SK-N-SH (cell line): ENCODE data around the gene USP28. TPM values are rescaled to one million over a fixed set of nuclear protein-coding genes. Genes with fewer than 3 reads are reported as not detected.
A peak's percentile ranks its signal among the peaks of the same experiment; 100 is the strongest.

ENCODE experiments used
- CHD2 ChIP-seq: fragments of 150-350 bp; IDR thresholded peaks from 2 replicates; pipeline ENCODE4 v1.6.1; 2018; ENCODE audit warnings: low read length; ENCODE audit not compliant: partially characterized antibody
- EP300 ChIP-seq, 2 experiments: IDR thresholded peaks; 2 replicates each; pipeline versions ENCODE4 v1.4.0 to v1.6.1; 2012; ENCODE audit warnings: borderline replicate concordance in 1 of 2, low read depth in 1 of 2, low read length in 1 of 2
- EZH2phosphoT487 ChIP-seq: fragments of 200-600 bp; sonication (generic); IDR thresholded peaks from 2 replicates; pipeline ENCODE4 v1.6.1; 2017; ENCODE audit warnings: low read depth, mixed run types, mild to moderate bottlenecking, antibody characterized with exemption, moderate library complexity, borderline replicate concordance
- FOXJ3 ChIP-seq: sonication (generic); formaldehyde crosslinking; IDR thresholded peaks from 2 replicates; pipeline ENCODE4 v1.5.1; 2020; ENCODE audit warnings: mild to moderate bottlenecking, missing genetic modification reagents
- GABPA ChIP-seq: IDR thresholded peaks from 2 replicates; pipeline ENCODE4 v1.4.0; 2012; ENCODE audit warnings: low read depth, mild to moderate bottlenecking
- GATA2 ChIP-seq: sonication (generic); formaldehyde crosslinking; IDR thresholded peaks from 2 replicates; pipeline ENCODE4 v1.5.0; 2020; ENCODE audit warnings: mild to moderate bottlenecking, missing genetic modification reagents
- MAX ChIP-seq: IDR thresholded peaks from 2 replicates; pipeline ENCODE4 v1.4.0; 2012; ENCODE audit warnings: low read depth
- MEF2A ChIP-seq: IDR thresholded peaks from 2 replicates; pipeline ENCODE4 v1.4.0; 2012; ENCODE audit warnings: low read depth, borderline replicate concordance
- MXI1 ChIP-seq: IDR thresholded peaks from 2 replicates; pipeline ENCODE4 v1.6.1; 2012; ENCODE audit warnings: mild to moderate bottlenecking, low read depth, low read length, improper control_type of control experiment
- NFIC ChIP-seq: IDR thresholded peaks from 2 replicates; pipeline ENCODE4 v1.4.0; 2012; ENCODE audit warnings: borderline replicate concordance
- RAD21 ChIP-seq: IDR thresholded peaks from 2 replicates; pipeline ENCODE4 v1.6.1; 2012; ENCODE audit warnings: mild to moderate bottlenecking, low read length
- SIN3A ChIP-seq: IDR thresholded peaks from 2 replicates; pipeline ENCODE4 v1.6.1; 2012; ENCODE audit warnings: low read depth, mild to moderate bottlenecking, low read length, moderate library complexity, borderline replicate concordance
- SMC3 ChIP-seq: IDR thresholded peaks from 2 replicates; pipeline ENCODE4 v1.6.1; 2012; ENCODE audit warnings: low read depth, low read length, improper control_type of control experiment
- TAF1 ChIP-seq: IDR thresholded peaks from 2 replicates; pipeline ENCODE4 v1.6.1; 2012; ENCODE audit warnings: low read depth, mild to moderate bottlenecking, low read length, moderate library complexity, borderline replicate concordance
- ZBTB33 ChIP-seq: IDR thresholded peaks from 2 replicates; pipeline ENCODE4 v1.4.0; 2012; ENCODE audit warnings: low read depth, borderline replicate concordance
- polyA plus RNA-seq, 3 experiments: library from polyadenylated mRNA; depleted of rRNA; stranded (reverse); fragments of >200 nt; gene quantifications; 2 replicates each; pipeline ENCODE4 v1.2.3, GENCODE V29; 2012
- TF ChIP-seq, protein P1 (sequence below): fragments of 150-350 bp; IDR thresholded peaks from 2 replicates; pipeline ENCODE4 v1.6.1; 2016; ENCODE audit warnings: mild to moderate bottlenecking, low read depth, low read length
- TF ChIP-seq, protein P2 (sequence below): IDR thresholded peaks from 2 replicates; pipeline ENCODE4 v1.6.1; 2012; ENCODE audit warnings: mild to moderate bottlenecking, low read depth, low read length, moderate library complexity
- TF ChIP-seq, protein P3 (sequence below): IDR thresholded peaks from 2 replicates; pipeline ENCODE4; 2012

USP28 gene
- polyA plus RNA-seq, 1 of the 3 experiments (the other 2 are of a cell fraction), result 20.0 TPM

DNA sequence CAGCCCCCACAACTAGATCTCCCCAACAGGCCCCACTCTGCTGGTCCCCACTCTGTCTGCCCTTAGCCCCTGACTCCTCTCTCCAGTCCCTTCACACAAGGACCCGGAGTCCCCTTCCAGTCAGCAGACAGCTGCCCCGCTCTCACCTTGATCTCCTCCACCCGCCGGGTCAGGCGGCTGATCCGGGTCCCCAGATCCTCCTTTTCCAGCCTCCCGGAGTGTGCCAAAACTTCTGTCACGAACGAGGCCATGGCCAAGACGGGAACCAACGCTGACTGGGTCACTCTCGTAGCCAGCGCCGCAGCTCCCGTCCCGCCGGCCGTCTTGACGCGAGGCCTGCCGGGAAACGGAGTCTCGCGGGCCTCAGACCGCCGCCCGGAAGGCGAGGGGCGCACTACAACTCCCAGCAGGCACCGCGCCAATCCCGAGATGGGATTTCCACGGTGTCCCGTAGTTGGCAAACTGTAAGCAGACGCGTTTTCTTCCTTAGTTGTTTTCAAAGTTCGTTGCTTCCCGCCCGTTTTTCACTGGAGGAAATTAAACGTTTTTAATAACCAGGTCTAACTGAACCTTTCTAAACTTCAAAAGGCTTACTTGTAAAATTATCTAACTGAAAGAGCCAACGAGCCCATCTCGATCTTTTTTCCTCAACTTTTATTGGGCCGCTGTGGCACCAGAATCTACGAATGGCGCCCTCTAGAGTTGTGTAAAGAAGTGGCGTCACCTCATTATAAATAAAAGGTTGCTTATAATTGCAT lies 101.8 kb downstream of the USP28 start, which contains the start of gene ZW10 (continued):
- TF ChIP-seq CHD2 (peak; percentile 98), GATA2 (CRISPR knock-in tag) (no peak), NFIC (peak; percentile 54; the same call in 1 of the 2 replicates), MAX (0 out of 2 replicates have a peak, but pooled peaks have one; percentile 18), GABPA (peak; percentile 39; the same call in 1 of the 2 replicates), MEF2A (no peak), FOXJ3 (peak; percentile 28; the same call in 1 of the 2 replicates), MXI1 (peak; percentile 90), TAF1 (peak; percentile 54; the same call in 1 of the 2 replicates), RAD21 (peak; percentile 45; the same call in 1 of the 2 replicates), SIN3A (peak; percentile 49; the same call in 1 of the 2 replicates), EZH2phosphoT487 (no peak), SMC3 (no peak), ZBTB33 (peak; percentile 96), EP300 (IDR thresholded peaks at IDR 0.05; ENCODE audit: borderline replicate concordance in 1 of 2, low read depth in 1 of 2, low read length in 1 of 2) (peak in 1 of 2 experiments; percentile 13; a peak in 1 of 4 replicates)
- TF ChIP-seq, protein P1, sequence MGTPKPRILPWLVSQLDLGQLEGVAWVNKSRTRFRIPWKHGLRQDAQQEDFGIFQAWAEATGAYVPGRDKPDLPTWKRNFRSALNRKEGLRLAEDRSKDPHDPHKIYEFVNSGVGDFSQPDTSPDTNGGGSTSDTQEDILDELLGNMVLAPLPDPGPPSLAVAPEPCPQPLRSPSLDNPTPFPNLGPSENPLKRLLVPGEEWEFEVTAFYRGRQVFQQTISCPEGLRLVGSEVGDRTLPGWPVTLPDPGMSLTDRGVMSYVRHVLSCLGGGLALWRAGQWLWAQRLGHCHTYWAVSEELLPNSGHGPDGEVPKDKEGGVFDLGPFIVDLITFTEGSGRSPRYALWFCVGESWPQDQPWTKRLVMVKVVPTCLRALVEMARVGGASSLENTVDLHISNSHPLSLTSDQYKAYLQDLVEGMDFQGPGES, result no peak
- TF ChIP-seq, protein P2, sequence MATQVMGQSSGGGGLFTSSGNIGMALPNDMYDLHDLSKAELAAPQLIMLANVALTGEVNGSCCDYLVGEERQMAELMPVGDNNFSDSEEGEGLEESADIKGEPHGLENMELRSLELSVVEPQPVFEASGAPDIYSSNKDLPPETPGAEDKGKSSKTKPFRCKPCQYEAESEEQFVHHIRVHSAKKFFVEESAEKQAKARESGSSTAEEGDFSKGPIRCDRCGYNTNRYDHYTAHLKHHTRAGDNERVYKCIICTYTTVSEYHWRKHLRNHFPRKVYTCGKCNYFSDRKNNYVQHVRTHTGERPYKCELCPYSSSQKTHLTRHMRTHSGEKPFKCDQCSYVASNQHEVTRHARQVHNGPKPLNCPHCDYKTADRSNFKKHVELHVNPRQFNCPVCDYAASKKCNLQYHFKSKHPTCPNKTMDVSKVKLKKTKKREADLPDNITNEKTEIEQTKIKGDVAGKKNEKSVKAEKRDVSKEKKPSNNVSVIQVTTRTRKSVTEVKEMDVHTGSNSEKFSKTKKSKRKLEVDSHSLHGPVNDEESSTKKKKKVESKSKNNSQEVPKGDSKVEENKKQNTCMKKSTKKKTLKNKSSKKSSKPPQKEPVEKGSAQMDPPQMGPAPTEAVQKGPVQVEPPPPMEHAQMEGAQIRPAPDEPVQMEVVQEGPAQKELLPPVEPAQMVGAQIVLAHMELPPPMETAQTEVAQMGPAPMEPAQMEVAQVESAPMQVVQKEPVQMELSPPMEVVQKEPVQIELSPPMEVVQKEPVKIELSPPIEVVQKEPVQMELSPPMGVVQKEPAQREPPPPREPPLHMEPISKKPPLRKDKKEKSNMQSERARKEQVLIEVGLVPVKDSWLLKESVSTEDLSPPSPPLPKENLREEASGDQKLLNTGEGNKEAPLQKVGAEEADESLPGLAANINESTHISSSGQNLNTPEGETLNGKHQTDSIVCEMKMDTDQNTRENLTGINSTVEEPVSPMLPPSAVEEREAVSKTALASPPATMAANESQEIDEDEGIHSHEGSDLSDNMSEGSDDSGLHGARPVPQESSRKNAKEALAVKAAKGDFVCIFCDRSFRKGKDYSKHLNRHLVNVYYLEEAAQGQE, result 0 out of 2 replicates have a peak, but pooled peaks have one; percentile 4
- TF ChIP-seq, protein P3, sequence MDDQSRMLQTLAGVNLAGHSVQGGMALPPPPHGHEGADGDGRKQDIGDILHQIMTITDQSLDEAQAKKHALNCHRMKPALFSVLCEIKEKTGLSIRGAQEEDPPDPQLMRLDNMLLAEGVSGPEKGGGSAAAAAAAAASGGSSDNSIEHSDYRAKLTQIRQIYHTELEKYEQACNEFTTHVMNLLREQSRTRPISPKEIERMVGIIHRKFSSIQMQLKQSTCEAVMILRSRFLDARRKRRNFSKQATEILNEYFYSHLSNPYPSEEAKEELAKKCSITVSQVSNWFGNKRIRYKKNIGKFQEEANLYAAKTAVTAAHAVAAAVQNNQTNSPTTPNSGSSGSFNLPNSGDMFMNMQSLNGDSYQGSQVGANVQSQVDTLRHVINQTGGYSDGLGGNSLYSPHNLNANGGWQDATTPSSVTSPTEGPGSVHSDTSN, result peak; percentile 46
- TF ChIP-seq, all 33 proteins: peak for 18
